Ascending aorta (tissue), 2 donors: Measurements from ENCODE around the gene MN1. TPM values are rescaled to one million over a fixed set of nuclear protein-coding genes. Genes with fewer than 3 reads are reported as not detected.

Source experiments
- DNase-seq, 2 donors: peaks; one replicate each; pipeline ENCODE4 v3.0.0-alpha.2; 2019; ENCODE audit warnings: low spot score in 2 of 2
- H3K27ac ChIP-seq, 2 donors: fragments of 200-600 bp; sonication (generic); one replicate each; pipeline ENCODE4 v1.5.1; 2016 to 2017; ENCODE audit warnings: mild to moderate bottlenecking in 1 of 2
- H3K27me3 ChIP-seq: fragments of 200-600 bp; sonication (generic); one replicate; pipeline ENCODE4 v1.5.1; 2017
- H3K36me3 ChIP-seq, 2 donors: fragments of 200-600 bp; sonication (generic); one replicate each; pipeline ENCODE4 v1.5.1; 2016
- H3K4me1 ChIP-seq, 2 donors: fragments of 200-600 bp; sonication (generic); one replicate each; pipeline ENCODE4 v1.5.1; 2016 to 2017; ENCODE audit warnings: mild to moderate bottlenecking in 1 of 2
- H3K4me3 ChIP-seq, 2 donors: fragments of 200-600 bp; sonication (generic); one replicate each; pipeline ENCODE4 v1.5.1; 2016 to 2017; ENCODE audit warnings: mild to moderate bottlenecking in 1 of 2
- H3K9me3 ChIP-seq, 2 donors: fragments of 200-600 bp; sonication (generic); one replicate each; pipeline ENCODE4 v1.5.1; 2016
- intact Hi-C: fragments of 100-400 bp; cut with DNase I; formaldehyde crosslinking; loops from one replicate; pipeline ENCODE4 v1.15.1; 2023
- total RNA-seq: library from RNA; depleted of rRNA; stranded (reverse); fragments of >200 nt; gene quantifications from one replicate; pipeline ENCODE4 v1.1.0, GENCODE V29; 2016
- TF ChIP-seq, protein P1 (sequence below), 3 experiments: fragments of 200-600 bp in 2 of 3; fragments of 450-650 bp in 1 of 3; sonication (generic) in 2 of 3; IDR thresholded peaks; one replicate each; pipeline ENCODE4 v1.5.1; 2016 to 2019; ENCODE audit warnings: antibody characterized with exemption in 3 of 3, mild to moderate bottlenecking in 1 of 3, moderate library complexity in 1 of 3

Gene MN1
- total RNA-seq, 1 donor from 2014 or later = 23.0 TPM

DNA sequence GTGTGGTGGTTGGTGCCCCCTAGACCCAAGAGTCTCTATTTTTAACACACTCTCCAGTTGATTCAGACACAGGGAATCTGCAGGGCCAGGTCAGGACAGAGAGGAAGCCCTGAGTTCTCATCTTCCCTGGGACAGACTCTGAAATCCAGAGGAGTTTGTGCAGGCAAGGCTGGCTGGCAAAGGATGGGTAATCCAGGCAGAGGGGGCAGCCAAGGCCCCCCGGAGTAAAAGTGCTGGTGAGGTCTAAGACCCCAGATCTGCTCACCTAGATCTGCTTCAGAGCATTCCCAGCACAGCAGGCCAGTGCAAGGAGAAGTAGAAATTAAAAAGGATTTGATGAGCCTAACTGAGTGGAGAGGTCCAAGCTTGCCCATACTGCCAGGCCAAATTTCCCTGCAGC lies 40.6 kb upstream of the MN1 start:
- Histone ChIP-seq H3K4me1 (peaks cover 0 to 12% of the 10 kb centered on the region in 2 donors), H3K27me3 (no peaks in the 10 kb centered on the region), H3K4me3 (no peak overlapping the region), H3K27ac (peak overlapping the region in 1 of 2 donors; percentile 6), H3K9me3 (no peaks in the 10 kb centered on the region), H3K36me3 (peaks cover 0 to 23% of the 10 kb centered on the region in 2 donors)
- TF ChIP-seq, protein P1, sequence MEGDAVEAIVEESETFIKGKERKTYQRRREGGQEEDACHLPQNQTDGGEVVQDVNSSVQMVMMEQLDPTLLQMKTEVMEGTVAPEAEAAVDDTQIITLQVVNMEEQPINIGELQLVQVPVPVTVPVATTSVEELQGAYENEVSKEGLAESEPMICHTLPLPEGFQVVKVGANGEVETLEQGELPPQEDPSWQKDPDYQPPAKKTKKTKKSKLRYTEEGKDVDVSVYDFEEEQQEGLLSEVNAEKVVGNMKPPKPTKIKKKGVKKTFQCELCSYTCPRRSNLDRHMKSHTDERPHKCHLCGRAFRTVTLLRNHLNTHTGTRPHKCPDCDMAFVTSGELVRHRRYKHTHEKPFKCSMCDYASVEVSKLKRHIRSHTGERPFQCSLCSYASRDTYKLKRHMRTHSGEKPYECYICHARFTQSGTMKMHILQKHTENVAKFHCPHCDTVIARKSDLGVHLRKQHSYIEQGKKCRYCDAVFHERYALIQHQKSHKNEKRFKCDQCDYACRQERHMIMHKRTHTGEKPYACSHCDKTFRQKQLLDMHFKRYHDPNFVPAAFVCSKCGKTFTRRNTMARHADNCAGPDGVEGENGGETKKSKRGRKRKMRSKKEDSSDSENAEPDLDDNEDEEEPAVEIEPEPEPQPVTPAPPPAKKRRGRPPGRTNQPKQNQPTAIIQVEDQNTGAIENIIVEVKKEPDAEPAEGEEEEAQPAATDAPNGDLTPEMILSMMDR (IDR thresholded peaks at IDR 0.05) = no peak
- intact Hi-C loops = no loop called here
- DNase-seq = peak in 1 of 2 donors; percentile 56

DNA sequence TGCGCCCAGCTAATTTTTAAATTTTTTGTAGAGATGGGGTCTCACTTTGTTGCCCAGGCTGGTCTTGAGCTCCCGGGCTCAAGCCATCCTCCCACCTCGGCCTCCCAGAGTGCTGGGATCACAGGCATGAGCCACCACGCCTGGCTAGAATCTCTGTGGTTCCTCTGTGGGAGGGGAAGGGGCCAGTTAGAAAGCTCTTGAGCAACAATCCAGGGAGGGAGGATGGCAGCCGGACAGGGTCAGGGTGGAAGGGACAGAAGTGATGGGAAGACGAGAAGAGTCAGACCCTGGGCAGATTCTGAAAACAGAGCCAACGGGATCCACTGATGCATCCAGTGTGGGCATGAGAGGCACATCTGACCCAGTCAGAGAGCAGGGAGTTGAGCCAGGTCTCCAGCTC lies 38.9 kb upstream of the MN1 start:
- H3K36me3 ChIP-seq = peaks cover 0 to 14% of the 10 kb centered on the region in 2 donors
- no peaks in the 10 kb centered on the region for H3K9me3 ChIP-seq
- peaks cover 0 to 12% of the 10 kb centered on the region in 2 donors for H3K4me1 ChIP-seq
- TF ChIP-seq, protein P1 (IDR thresholded peaks at IDR 0.05) = no peak
- H3K27ac ChIP-seq = no peak overlapping the region
- H3K4me3 ChIP-seq = no peak overlapping the region
- intact Hi-C loops = no loop called here
- H3K27me3 ChIP-seq = no peaks in the 10 kb centered on the region
- DNase-seq = peak in 1 of 2 donors; percentile 50

DNA sequence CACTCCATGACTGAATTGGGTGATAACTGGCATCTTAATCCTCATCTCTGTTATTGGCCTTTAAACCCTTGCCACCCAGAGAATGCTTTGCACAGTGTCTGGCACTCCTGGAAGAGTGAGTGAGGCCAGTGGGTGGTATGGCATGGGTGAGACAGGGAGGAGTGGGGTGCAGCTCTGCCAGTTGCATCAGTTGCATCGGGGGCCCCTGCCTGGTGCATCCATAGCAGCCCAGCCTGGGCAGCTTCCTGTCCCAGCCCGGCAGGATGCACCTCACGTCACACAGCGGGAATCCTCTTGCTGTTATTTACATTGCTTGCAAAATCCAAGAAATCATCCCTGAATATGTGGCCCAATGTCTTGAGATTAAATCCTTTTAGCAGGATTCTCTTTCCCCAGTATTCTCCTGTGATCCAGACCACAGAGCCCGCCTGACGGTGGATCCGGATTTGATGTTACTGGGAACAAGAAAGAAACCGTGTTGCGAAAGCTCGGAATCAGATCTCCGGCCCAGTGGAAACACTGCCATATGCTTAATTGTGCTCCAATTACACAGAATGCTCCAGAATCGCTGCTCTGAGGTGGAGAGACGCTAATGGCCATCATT lies 37.6 kb upstream of the MN1 start:
- peak in 1 of 2 donors; percentile 46 for DNase-seq
- Histone ChIP-seq H3K4me3 (no peak overlapping the region), H3K4me1 (peaks cover 0 to 10% of the 10 kb centered on the region in 2 donors), H3K36me3 (peaks cover 0 to 14% of the 10 kb centered on the region in 2 donors), H3K27me3 (no peaks in the 10 kb centered on the region), H3K27ac (no peak overlapping the region), H3K9me3 (no peaks in the 10 kb centered on the region)
- intact Hi-C loops = no loop called here
- TF ChIP-seq, protein P1 (IDR thresholded peaks at IDR 0.05) = no peak

DNA sequence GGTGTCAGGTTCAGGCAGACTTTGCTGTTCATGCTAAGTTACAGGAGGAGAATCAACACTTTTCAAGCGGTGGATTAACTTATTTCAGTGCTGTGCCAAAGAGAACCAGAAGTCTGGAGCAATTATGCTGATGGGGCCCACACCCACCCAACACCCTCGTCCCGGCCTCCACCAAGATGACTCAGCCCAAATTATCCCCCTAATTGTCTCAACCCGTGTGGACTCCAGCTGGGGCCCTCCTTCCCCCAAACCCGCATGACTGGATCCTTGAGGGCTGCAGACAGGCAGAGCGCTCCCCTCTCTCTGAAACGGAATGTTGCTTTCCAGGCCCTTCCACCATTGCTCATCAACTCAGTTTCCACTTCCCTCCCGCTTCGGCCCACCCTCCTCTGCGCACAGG lies 34.6 kb upstream of the MN1 start:
- Histone ChIP-seq H3K36me3 (peaks cover 0 to 9% of the 10 kb centered on the region in 2 donors), H3K4me3 (no peak overlapping the region), H3K27me3 (no peaks in the 10 kb centered on the region), H3K27ac (no peak overlapping the region), H3K4me1 (no peaks in the 10 kb centered on the region), H3K9me3 (no peaks in the 10 kb centered on the region)
- peak in 1 of 2 donors; percentile 21 for DNase-seq
- TF ChIP-seq, protein P1 (IDR thresholded peaks at IDR 0.05) = no peak
- intact Hi-C loops = no loop called here

DNA sequence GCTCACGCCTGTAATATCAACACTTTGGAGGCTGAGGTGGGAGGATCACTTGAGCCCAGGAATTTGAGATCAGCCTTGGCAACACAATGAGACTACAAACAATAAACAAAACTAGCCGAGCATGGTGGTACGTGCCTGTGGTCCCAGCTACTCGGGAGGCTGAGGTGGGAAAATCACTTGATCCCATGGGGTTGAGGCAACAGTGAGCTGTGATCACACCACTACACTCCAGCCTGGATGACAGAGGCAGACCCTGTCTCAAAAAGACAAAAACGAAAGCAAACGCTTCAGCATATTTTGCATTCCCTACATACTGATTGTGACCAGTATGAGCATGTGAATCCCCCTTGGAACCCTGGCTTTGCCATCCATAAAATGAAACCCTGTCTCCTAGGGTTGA lies 33.9 kb upstream of the MN1 start:
- TF ChIP-seq, protein P1 (IDR thresholded peaks at IDR 0.05) = no peak
- intact Hi-C loops = no loop called here
- Histone ChIP-seq H3K4me1 (no peaks in the 10 kb centered on the region), H3K27me3 (no peaks in the 10 kb centered on the region), H3K9me3 (no peaks in the 10 kb centered on the region), H3K27ac (no peak overlapping the region), H3K36me3 (peaks cover 0 to 2% of the 10 kb centered on the region in 2 donors), H3K4me3 (no peak overlapping the region)
- DNase-seq = peak in 1 of 2 donors; percentile 33
